Loucy (cell line): ENCODE results near the gene SH3RF1.

Experiments
- EZH2phosphoT487 ChIP-seq: fragments of 200-600 bp; IDR thresholded peaks from 2 replicates; pipeline ENCODE4 v1.6.1; 2018; ENCODE audit warnings: antibody characterized with exemption, mild to moderate bottlenecking, moderate library complexity, borderline replicate concordance
- TF ChIP-seq, protein P1 (sequence below): fragments of 200-600 bp; sonication (generic); conservative IDR thresholded peaks from 2 replicates; pipeline ENCODE4 v1.5.1; 2014; ENCODE audit warnings: mild to moderate bottlenecking, antibody characterized with exemption, low read length

GRCh38 chr4:169136330-169136729 lies 134.4 kb downstream of the SH3RF1 start:
- no peak for TF ChIP-seq EZH2phosphoT487
- TF ChIP-seq, protein P1, sequence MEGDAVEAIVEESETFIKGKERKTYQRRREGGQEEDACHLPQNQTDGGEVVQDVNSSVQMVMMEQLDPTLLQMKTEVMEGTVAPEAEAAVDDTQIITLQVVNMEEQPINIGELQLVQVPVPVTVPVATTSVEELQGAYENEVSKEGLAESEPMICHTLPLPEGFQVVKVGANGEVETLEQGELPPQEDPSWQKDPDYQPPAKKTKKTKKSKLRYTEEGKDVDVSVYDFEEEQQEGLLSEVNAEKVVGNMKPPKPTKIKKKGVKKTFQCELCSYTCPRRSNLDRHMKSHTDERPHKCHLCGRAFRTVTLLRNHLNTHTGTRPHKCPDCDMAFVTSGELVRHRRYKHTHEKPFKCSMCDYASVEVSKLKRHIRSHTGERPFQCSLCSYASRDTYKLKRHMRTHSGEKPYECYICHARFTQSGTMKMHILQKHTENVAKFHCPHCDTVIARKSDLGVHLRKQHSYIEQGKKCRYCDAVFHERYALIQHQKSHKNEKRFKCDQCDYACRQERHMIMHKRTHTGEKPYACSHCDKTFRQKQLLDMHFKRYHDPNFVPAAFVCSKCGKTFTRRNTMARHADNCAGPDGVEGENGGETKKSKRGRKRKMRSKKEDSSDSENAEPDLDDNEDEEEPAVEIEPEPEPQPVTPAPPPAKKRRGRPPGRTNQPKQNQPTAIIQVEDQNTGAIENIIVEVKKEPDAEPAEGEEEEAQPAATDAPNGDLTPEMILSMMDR = no peak
